Coronary artery (tissue), 2 donors: ENCODE measurements around the gene CDC42BPB.

Experiments
- DNase-seq: peaks from one replicate; pipeline ENCODE4 v3.0.0-alpha.2; 2017; ENCODE audit warnings: low spot score
- H3K27ac ChIP-seq, 2 donors: fragments of 200-600 bp; sonication (generic); one replicate each; pipeline ENCODE4 v1.5.1; 2016 to 2019
- H3K4me3 ChIP-seq: fragments of 200-600 bp; sonication (generic); 2 replicates; pipeline ENCODE4 v1.5.1; 2016; ENCODE audit warnings: mild to moderate bottlenecking, moderate library complexity
- CTCF ChIP-seq: fragments of 200-600 bp; sonication (generic); IDR thresholded peaks from one replicate; pipeline ENCODE4 v1.5.1; 2019; ENCODE audit warnings: antibody characterized with exemption

Gene CDC42BPB

GRCh38 chr14:102926104-102926503 is 131.2 kb downstream of the CDC42BPB start:
- no peak overlapping the region for H3K27ac ChIP-seq
- no peak overlapping the region for H3K4me3 ChIP-seq
- no peak for DNase-seq
- no peak for TF ChIP-seq CTCF

GRCh38 chr14:102925646-102926045 is 131.7 kb downstream of the CDC42BPB start:
- Histone ChIP-seq H3K27ac (no peak overlapping the region), H3K4me3 (no peak overlapping the region)
- no peak for DNase-seq
- no peak for TF ChIP-seq CTCF

GRCh38 chr14:102924632-102925588 is 132.4 kb downstream of the CDC42BPB start:
- Histone ChIP-seq H3K27ac (no peak overlapping the region), H3K4me3 (no peak overlapping the region)
- no peak for DNase-seq
- TF ChIP-seq CTCF = no peak

- Histone ChIP-seq H3K27ac (no peak overlapping the region), H3K4me3 (no peak overlapping the region)
- DNase-seq = no peak
- no peak for TF ChIP-seq CTCF
These were observed 133.3 kb downstream of the CDC42BPB start for GRCh38 chr14:102923925-102924486.

GRCh38 chr14:102923201-102923924 is 134.0 kb downstream of the CDC42BPB start:
- no peak for DNase-seq
- H3K4me3 ChIP-seq = no peak overlapping the region
- H3K27ac ChIP-seq = no peak overlapping the region
- no peak for TF ChIP-seq CTCF

- H3K27ac ChIP-seq = no peak within 1 kb of the TSS
- DNase-seq = no peak
- TF ChIP-seq CTCF = no peak
- peak within 1 kb of the TSS; percentile 50 for H3K4me3 ChIP-seq
These were observed 134.7 kb downstream of the CDC42BPB start, which contains the start of gene AMN for GRCh38 chr14:102922490-102923200. AMN (plus strand) TSS chr14:102922663; CDS start chr14:102922689, 26 bp downstream.
